Testis (tissue), 5 donors: Measurements from ENCODE around the gene PDE10A. TPM values are rescaled to one million over a fixed set of nuclear protein-coding genes. Genes with fewer than 3 reads are reported as not detected.

Experiments used
- DNase-seq: peaks from one replicate; pipeline ENCODE4 v3.0.0-alpha.2; 2019
- H3K27ac ChIP-seq, 2 donors: fragments of 200-600 bp; sonication (generic); one replicate each; pipeline ENCODE4 v1.5.1; 2019
- H3K27me3 ChIP-seq: fragments of 200-600 bp; sonication (generic); one replicate; pipeline ENCODE4 v1.5.1; 2019
- H3K36me3 ChIP-seq: fragments of 200-600 bp; sonication (generic); one replicate; pipeline ENCODE4 v1.5.1; 2017; ENCODE audit warnings: low read depth; ENCODE audit errors: missing control alignments
- H3K4me1 ChIP-seq: fragments of 200-600 bp; sonication (generic); one replicate; pipeline ENCODE4 v1.5.1; 2019
- H3K4me3 ChIP-seq, 2 donors: fragments of 200-600 bp; sonication (generic); one replicate each; pipeline ENCODE4 v1.5.1; 2017 to 2019
- H3K9me3 ChIP-seq: fragments of 200-600 bp; sonication (generic); one replicate; pipeline ENCODE4 v1.5.1; 2017
- CTCF ChIP-seq, 3 experiments: fragments of 450-650 bp in 2 of 3; fragments of 200-600 bp in 1 of 3; sonication (generic) in 1 of 3; IDR thresholded peaks; one replicate each; pipeline ENCODE4 v1.5.1; 2016 to 2019; ENCODE audit warnings: antibody characterized with exemption in 3 of 3, mild to moderate bottlenecking in 2 of 3, moderate library complexity in 1 of 3
- POLR2A ChIP-seq: fragments of 450-650 bp; IDR thresholded peaks from one replicate; pipeline ENCODE4 v1.6.1; 2017; ENCODE audit warnings: antibody characterized with exemption, mild to moderate bottlenecking, moderate library complexity
- WGBS, 2 donors: methylation state at CpG; one replicate each; pipeline ENCODE4 v1.1.5; 2018; 5-methylcytosine and 5-hydroxymethylcytosine counted together
- intact Hi-C: fragments of 100-400 bp; cut with DNase I; formaldehyde crosslinking; loops from one replicate; pipeline ENCODE4 v1.15.1; 2023; ENCODE audit warnings: low total_unique reads
- long read RNA-seq, 2 donors: transcript quantifications; one replicate each; lab custom pipeline, GENCODE V29; 2026
- polyA plus RNA-seq: library from polyadenylated mRNA; stranded (reverse); fragments of 350-450 nt; fragmentation: Illumina TruSeq; extraction: RNeasy Lipid Tissue Mini Kit (QIAGEN cat#74804); gene quantifications from one replicate; pipeline ENCODE4 v1.2.3, GENCODE V29; 2014; ENCODE audit warnings: low read depth, low replicate concordance; ENCODE audit not compliant: insufficient read depth
- total RNA-seq, 2 donors: library from RNA; depleted of rRNA; stranded (reverse); fragments of >200 nt; gene quantifications; one replicate each; pipeline ENCODE4 v1.2.3, GENCODE V29; 2016

The PDE10A gene
- total RNA-seq (10 to 100 TPM; 15.5 to 18.0 TPM), polyA plus RNA-seq (22.0 TPM)
- long read RNA-seq, donor 1: 0 reads
- long read RNA-seq, donor 2: 0 reads

GRCh38 chr6:165662749-165663376, at the start of gene PDE10A:
PDE10A (minus strand) TSS chr6:165663241; CDS start chr6:165662811, 430 bp downstream.
- Histone ChIP-seq H3K4me1 (peaks cover 19% of the 10 kb centered on the region), H3K27ac (peak within 1 kb of the TSS in 1 of 2 donors; percentile 19), H3K4me3 (peak within 1 kb of the TSS; percentile 54 to 56), H3K36me3 (no peaks in the 10 kb centered on the region), H3K27me3 (no peaks in the 10 kb centered on the region), H3K9me3 (no peaks in the 10 kb centered on the region)
- 1% methylated on average over 49 of the region's 80 CpGs; no CpG with 5 or more reads in 1 of the 2 donors for WGBS, 2 donors
- intact Hi-C loops: no loop called here
- DNase-seq: no peak
- TF ChIP-seq POLR2A (no peak), CTCF (IDR thresholded peaks at IDR 0.05) (no peak)

- H3K9me3 ChIP-seq: no peaks in the 10 kb centered on the region
- DNase-seq: no peak
- no peak overlapping the region for H3K27ac ChIP-seq
- no peaks in the 10 kb centered on the region for H3K27me3 ChIP-seq
- TF ChIP-seq CTCF (IDR thresholded peaks at IDR 0.05) (no peak), POLR2A (no peak)
- 60 to 78% methylated on average over 21 to 22 of the region's 23 CpGs for whole genome bisulfite sequencing, 2 donors
- intact Hi-C loops: no loop called here
- no peaks in the 10 kb centered on the region for H3K36me3 ChIP-seq
- no peaks in the 10 kb centered on the region for H3K4me1 ChIP-seq
- H3K4me3 ChIP-seq: no peak overlapping the region
These were observed 46.0 kb upstream of the PDE10A start for GRCh38 chr6:165708985-165709576.

GRCh38 chr6:165707067-165707853, 44.2 kb upstream of the PDE10A start:
- H3K9me3 ChIP-seq: no peaks in the 10 kb centered on the region
- H3K4me3 ChIP-seq: no peak overlapping the region
- no peak for TF ChIP-seq POLR2A
- TF ChIP-seq CTCF (IDR thresholded peaks at IDR 0.05): no peak
- WGBS, 2 donors: 77 to 90% methylated on average over 14 of the region's 14 CpGs
- no peaks in the 10 kb centered on the region for H3K36me3 ChIP-seq
- no peak for DNase-seq
- no peaks in the 10 kb centered on the region for H3K27me3 ChIP-seq
- intact Hi-C loops: no loop called here
- no peaks in the 10 kb centered on the region for H3K4me1 ChIP-seq
- no peak overlapping the region for H3K27ac ChIP-seq

GRCh38 chr6:165705941-165706340, 42.9 kb upstream of the PDE10A start:
- no peak for TF ChIP-seq POLR2A
- no peak for TF ChIP-seq CTCF (IDR thresholded peaks at IDR 0.05)
- no peaks in the 10 kb centered on the region for H3K4me1 ChIP-seq
- H3K27ac ChIP-seq: no peak overlapping the region
- H3K4me3 ChIP-seq: no peak overlapping the region
- DNase-seq: no peak
- H3K27me3 ChIP-seq: no peaks in the 10 kb centered on the region
- H3K36me3 ChIP-seq: no peaks in the 10 kb centered on the region
- 71 to 83% methylated on average over 5 of the region's 5 CpGs for WGBS, 2 donors
- intact Hi-C loops: no loop called here
- H3K9me3 ChIP-seq: no peaks in the 10 kb centered on the region
